GM10847 (cell line): Measurements from ENCODE around the gene TOR1AIP1.

Source experiments
- POLR2A ChIP-seq: IDR thresholded peaks from 2 replicates; pipeline ENCODE4 v1.6.1; 2011; ENCODE audit not compliant: insufficient read length; ENCODE audit errors: extremely low read depth

The TOR1AIP1 gene

GRCh38 chr1:179953974-179954492 is 71.9 kb downstream of the TOR1AIP1 start:
- TF ChIP-seq POLR2A: no peak

- peak; percentile 87 for TF ChIP-seq POLR2A
Observed at GRCh38 chr1:179954493-179955286, 72.6 kb downstream of the TOR1AIP1 start, which contains the start of gene CEP350. TSS of gene CEP350 (plus strand) at chr1:179954810. CDS start at chr1:179986182, 31,372 bp downstream.

- no peak for TF ChIP-seq POLR2A
Observed at GRCh38 chr1:179955287-179955680, 73.2 kb downstream of the TOR1AIP1 start.

- no peak for TF ChIP-seq POLR2A
Observed at GRCh38 chr1:179955731-179956130, 73.6 kb downstream of the TOR1AIP1 start.

GRCh38 chr1:179958359-179958758 is 76.3 kb downstream of the TOR1AIP1 start:
- TF ChIP-seq POLR2A: no peak

- no peak for TF ChIP-seq POLR2A
Observed at GRCh38 chr1:179966551-179966950, 84.5 kb downstream of the TOR1AIP1 start.

GRCh38 chr1:179968284-179968993 is 86.4 kb downstream of the TOR1AIP1 start:
- no peak for TF ChIP-seq POLR2A

GRCh38 chr1:179968994-179969919 is 87.2 kb downstream of the TOR1AIP1 start:
- no peak for TF ChIP-seq POLR2A
